GM23248 (cell line): ENCODE data around the gene SYCE3. TPM values are rescaled to one million over a fixed set of nuclear protein-coding genes. Genes with fewer than 3 reads are reported as not detected.

Experiments used
- DNase-seq: peaks from one replicate; pipeline ENCODE4 v3.0.0-alpha.2; 2015
- H2AFZ ChIP-seq: fragments of 200-600 bp; sonication (generic); 2 replicates; pipeline ENCODE4 v1.6.1; 2016; ENCODE audit warnings: antibody characterized with exemption
- H3F3A ChIP-seq: fragments of 200-600 bp; sonication (generic); 2 replicates; pipeline ENCODE4 v1.6.1; 2016; ENCODE audit warnings: mild to moderate bottlenecking, antibody characterized with exemption, mixed run types; ENCODE audit not compliant: insufficient read depth
- H3K27ac ChIP-seq: fragments of 200-600 bp; sonication (generic); 2 replicates; pipeline ENCODE4 v1.5.1; 2016; ENCODE audit warnings: mild to moderate bottlenecking
- H3K27me3 ChIP-seq: fragments of 200-600 bp; sonication (generic); replicated peaks from 2 replicates; pipeline ENCODE4 v1.6.1; 2016; ENCODE audit warnings: mild to moderate bottlenecking; ENCODE audit not compliant: insufficient read depth
- H3K36me3 ChIP-seq: fragments of 200-600 bp; sonication (generic); 2 replicates; pipeline ENCODE4 v1.6.1; 2016; ENCODE audit warnings: low read depth, mild to moderate bottlenecking
- H3K4me1 ChIP-seq: fragments of 200-600 bp; sonication (generic); 2 replicates; pipeline ENCODE4 v1.6.1; 2016; ENCODE audit warnings: mild to moderate bottlenecking; ENCODE audit not compliant: insufficient read depth
- H3K4me2 ChIP-seq: fragments of 200-600 bp; sonication (generic); one replicate; pipeline ENCODE4 v1.6.1; 2016; ENCODE audit warnings: mild to moderate bottlenecking; ENCODE audit not compliant: unreplicated experiment
- H3K4me3 ChIP-seq: fragments of 200-600 bp; sonication (generic); 2 replicates; pipeline ENCODE4 v1.5.1; 2016; ENCODE audit warnings: mild to moderate bottlenecking
- H3K79me2 ChIP-seq: fragments of 200-600 bp; sonication (generic); 2 replicates; pipeline ENCODE4 v1.6.1; 2016; ENCODE audit warnings: mild to moderate bottlenecking; ENCODE audit not compliant: insufficient read depth
- H3K9ac ChIP-seq: fragments of 200-600 bp; sonication (generic); 2 replicates; pipeline ENCODE4 v1.6.1; 2016; ENCODE audit warnings: mild to moderate bottlenecking
- H3K9me2 ChIP-seq: fragments of 200-600 bp; sonication (generic); 2 replicates; pipeline ENCODE4 v1.6.1; 2016; ENCODE audit warnings: mixed run types, mild to moderate bottlenecking, moderate library complexity; ENCODE audit not compliant: insufficient read depth
- H3K9me3 ChIP-seq: fragments of 200-600 bp; sonication (generic); one replicate; pipeline ENCODE4 v1.6.1; 2017; ENCODE audit warnings: low read depth
- H4K20me1 ChIP-seq: fragments of 200-600 bp; sonication (generic); 2 replicates; pipeline ENCODE4 v1.6.0; 2016; ENCODE audit not compliant: insufficient read depth
- EZH2 ChIP-seq: fragments of 200-600 bp; sonication (generic); IDR thresholded peaks from 2 replicates; pipeline ENCODE4 v1.6.1; 2018; ENCODE audit warnings: antibody characterized with exemption, mild to moderate bottlenecking; ENCODE audit not compliant: insufficient read depth, poor library complexity, severe bottlenecking
- EZH2phosphoT487 ChIP-seq: fragments of 200-600 bp; sonication (generic); IDR thresholded peaks from 2 replicates; pipeline ENCODE4 v1.6.1; 2018; ENCODE audit warnings: antibody characterized with exemption, moderate library complexity, mild to moderate bottlenecking, low read depth; ENCODE audit not compliant: insufficient read depth
- WGBS, 2 experiments: methylation state at CpG; one replicate each; pipeline ENCODE4 v1.1.6; 2015 to 2017; ENCODE audit warnings: low lambda C conversion rate in 2 of 2, low coverage in 1 of 2; ENCODE audit errors: missing lambda C conversion rate in 2 of 2; 5-methylcytosine and 5-hydroxymethylcytosine counted together
- in situ Hi-C: fragments of 300-500 bp; cut with MboI; formaldehyde crosslinking; loops from 2 replicates; pipeline ENCODE4 v1.15.0; 2020
- polyA plus RNA-seq: library from polyadenylated mRNA; unstranded; fragments of >200 nt; fragmentation: Nextera tagmentation; extraction: Ambion mirVana; gene quantifications from 2 replicates; pipeline ENCODE4 v1.2.1, GENCODE V29; 2016
- total RNA-seq: library from RNA; depleted of rRNA; stranded (reverse); fragments of >200 nt; shearing (Covaris generic); gene quantifications from 2 replicates; pipeline ENCODE4 v1.2.3, GENCODE V29; 2014

The SYCE3 gene
- total and polyA plus RNA-seq, 2 experiments from 2014 or later: 0.80 TPM; not detected in 1

DNA sequence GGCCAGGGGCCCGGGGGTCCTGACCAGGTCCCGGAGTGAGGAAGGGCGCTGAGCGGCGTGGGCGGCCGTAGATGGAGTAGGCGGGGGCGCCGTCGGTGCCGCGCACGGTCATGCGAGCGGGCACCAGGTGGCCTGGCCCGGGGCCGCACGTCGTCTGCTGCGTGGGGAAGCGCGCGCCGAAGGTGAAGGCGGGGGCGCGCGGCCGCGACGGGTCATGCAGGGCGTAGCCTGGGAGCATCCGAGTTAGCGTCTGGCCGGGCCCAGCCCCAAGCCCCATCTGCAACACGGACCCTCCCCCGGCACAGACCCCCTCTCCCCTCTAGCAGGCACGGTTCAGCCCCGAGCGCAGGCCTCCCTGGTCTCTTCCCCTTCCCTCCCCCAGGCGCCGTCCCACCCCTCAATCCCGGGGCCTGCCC is 31.2 kb downstream of the SYCE3 start:
- no peaks in the 10 kb centered on the region for H3K4me1 ChIP-seq
- in situ Hi-C loops: no loop called here
- no peaks in the 10 kb centered on the region for H3K9me2 ChIP-seq
- H3K4me2 ChIP-seq: peak overlapping the region; percentile 81
- peak overlapping the region; percentile 54 for H2AFZ ChIP-seq
- H3K9me3 ChIP-seq: no peaks in the 10 kb centered on the region
- H3K36me3 ChIP-seq: no peaks in the 10 kb centered on the region
- 2 to 5% methylated on average over 16 to 24 of the region's 44 CpGs for WGBS, 2 experiments
- H3K79me2 ChIP-seq: no peaks in the 10 kb centered on the region
- TF ChIP-seq EZH2 (no peak), EZH2phosphoT487 (no peak)
- peaks cover 21% of the 10 kb centered on the region for H3F3A ChIP-seq
- H3K27me3 ChIP-seq: no peaks in the 10 kb centered on the region
- H4K20me1 ChIP-seq: no peaks in the 10 kb centered on the region
- peak overlapping the region; percentile 55 for H3K27ac ChIP-seq
- peak overlapping the region; percentile 95 for H3K9ac ChIP-seq
- H3K4me3 ChIP-seq: peak overlapping the region; percentile 81
- DNase-seq: peak; percentile 71

DNA sequence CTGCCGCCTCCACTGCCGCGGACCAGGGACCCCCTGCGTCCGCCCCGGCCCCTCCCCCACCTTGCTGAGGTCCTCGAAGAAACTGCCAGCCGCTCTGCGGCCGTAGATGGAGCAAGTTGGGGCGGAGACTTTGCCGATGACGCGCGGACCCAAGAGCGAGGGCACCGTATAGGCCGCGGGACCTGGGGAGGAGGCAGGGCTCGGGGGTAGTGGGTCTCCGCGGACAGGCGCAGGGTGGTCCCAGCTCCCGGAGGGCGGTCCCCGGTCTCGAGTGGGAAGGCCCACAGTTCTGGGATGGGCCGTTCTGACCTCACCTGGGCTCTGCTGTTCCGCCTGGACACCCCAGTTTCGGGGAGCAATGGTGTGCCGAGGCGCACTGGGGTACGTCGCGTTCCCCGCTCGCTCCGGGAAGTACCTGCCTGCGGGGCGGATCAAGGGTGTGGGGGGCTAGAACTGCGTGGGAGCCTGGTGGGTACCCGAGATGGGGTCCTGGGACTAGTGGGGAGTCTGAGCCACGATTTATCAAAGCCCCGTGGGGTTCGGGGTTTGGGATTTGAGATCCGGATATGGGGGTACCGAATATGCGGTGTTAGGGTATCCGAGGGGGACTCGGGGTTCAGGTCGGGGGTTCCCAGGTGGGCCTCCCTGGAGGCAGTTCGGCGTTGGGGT is 31.7 kb downstream of the SYCE3 start:
- H3K9me3 ChIP-seq: no peaks in the 10 kb centered on the region
- H3K27me3 ChIP-seq: no peaks in the 10 kb centered on the region
- H3K9ac ChIP-seq: peak overlapping the region; percentile 95
- H3K4me1 ChIP-seq: no peaks in the 10 kb centered on the region
- H3K4me3 ChIP-seq: peak overlapping the region; percentile 81
- H3F3A ChIP-seq: peaks cover 21% of the 10 kb centered on the region
- peak; percentile 94 for DNase-seq
- H4K20me1 ChIP-seq: no peaks in the 10 kb centered on the region
- H2AFZ ChIP-seq: peak overlapping the region; percentile 54
- H3K4me2 ChIP-seq: peak overlapping the region; percentile 81
- peak overlapping the region; percentile 55 for H3K27ac ChIP-seq
- in situ Hi-C loops: no loop called here
- no peaks in the 10 kb centered on the region for H3K9me2 ChIP-seq
- no peaks in the 10 kb centered on the region for H3K79me2 ChIP-seq
- WGBS, 2 experiments: 8 to 10% methylated on average over 33 to 46 of the region's 53 CpGs
- TF ChIP-seq EZH2phosphoT487 (no peak), EZH2 (no peak)
- H3K36me3 ChIP-seq: no peaks in the 10 kb centered on the region

DNA sequence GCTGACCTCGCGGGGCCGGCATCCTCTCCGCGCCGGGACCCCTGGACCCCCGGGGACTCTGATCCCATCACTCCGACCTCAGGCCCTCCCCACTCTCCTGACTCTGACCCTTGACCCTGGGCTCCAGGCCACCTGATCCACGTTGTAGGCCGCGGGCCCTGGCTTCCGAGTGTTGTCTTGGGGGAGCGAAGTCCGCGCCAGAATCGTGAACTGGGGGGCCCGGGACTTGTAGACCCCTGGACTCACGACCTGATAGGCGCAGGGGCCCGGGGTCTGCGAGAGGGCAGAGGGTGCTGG is 32.2 kb downstream of the SYCE3 start:
- Histone ChIP-seq H3K27me3 (no peaks in the 10 kb centered on the region), H3K4me1 (no peaks in the 10 kb centered on the region), H3K79me2 (no peaks in the 10 kb centered on the region), H3K36me3 (no peaks in the 10 kb centered on the region), H2AFZ (peak overlapping the region; percentile 47; the same call in 1 of the 2 replicates), H3F3A (peaks cover 21% of the 10 kb centered on the region), H4K20me1 (no peaks in the 10 kb centered on the region), H3K4me2 (peak overlapping the region; percentile 81), H3K9me2 (no peaks in the 10 kb centered on the region), H3K27ac (peak overlapping the region; percentile 55), H3K9ac (peak overlapping the region; percentile 95), H3K9me3 (no peaks in the 10 kb centered on the region), H3K4me3 (peak overlapping the region; percentile 81)
- 1 to 4% methylated on average over 21 of the region's 21 CpGs for WGBS, 2 experiments
- in situ Hi-C loops: no loop called here
- TF ChIP-seq EZH2phosphoT487: no peak
- TF ChIP-seq EZH2: no peak
- DNase-seq: peak; percentile 48

DNA sequence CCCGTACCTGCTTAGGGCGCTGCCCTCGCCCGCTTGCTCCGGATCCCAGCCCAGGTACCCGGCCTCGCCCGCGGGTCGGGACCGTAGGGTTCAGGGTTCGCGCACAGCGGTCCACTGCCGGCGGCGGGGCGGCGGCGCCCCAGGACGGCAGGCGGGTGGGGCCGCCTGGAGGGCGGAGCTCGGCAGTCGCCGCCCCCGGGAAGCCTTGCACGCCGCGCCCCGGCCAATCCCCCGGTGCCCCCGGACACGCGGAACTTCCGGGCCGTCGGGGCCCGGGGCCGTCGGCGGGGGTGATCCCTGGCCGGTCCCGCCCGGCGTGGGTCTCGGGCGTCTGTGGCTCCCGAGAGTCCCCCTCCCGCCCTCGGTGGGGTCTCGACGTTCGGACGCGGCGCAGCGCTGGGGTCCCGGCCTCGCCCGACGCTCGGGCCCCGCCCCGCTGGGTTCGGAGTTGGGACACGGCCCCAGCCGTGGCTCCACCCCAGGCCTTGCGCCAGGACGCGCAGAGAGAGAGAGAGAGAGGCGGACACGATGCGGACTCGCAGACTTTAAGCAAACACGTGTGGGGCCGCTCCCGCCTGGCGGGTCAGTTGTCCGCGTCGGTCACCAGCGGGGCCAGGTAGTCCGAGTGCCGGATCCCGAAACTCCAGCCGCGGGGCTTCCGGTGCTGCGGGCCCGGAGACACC is 32.7 kb downstream of the SYCE3 start, which contains the start of gene TYMP:
Gene TYMP (minus strand): TSS at position 116 of the 683 bp plus-strand sequence. CDS start 303 bp downstream, outside the sequence.
- DNase-seq: peak; percentile 90
- no peaks in the 10 kb centered on the region for H3K79me2 ChIP-seq
- H3F3A ChIP-seq: peaks cover 21% of the 10 kb centered on the region
- peak within 1 kb of the TSS; percentile 81 for H3K4me2 ChIP-seq
- in situ Hi-C loops: no loop called here
- H3K9ac ChIP-seq: peak within 1 kb of the TSS; percentile 95
- TF ChIP-seq EZH2phosphoT487: no peak
- no peak for TF ChIP-seq EZH2
- no peaks in the 10 kb centered on the region for H3K9me2 ChIP-seq
- H3K9me3 ChIP-seq: no peaks in the 10 kb centered on the region
- no peaks in the 10 kb centered on the region for H4K20me1 ChIP-seq
- peak within 1 kb of the TSS; percentile 55 for H3K27ac ChIP-seq
- peak within 1 kb of the TSS; percentile 47 for H2AFZ ChIP-seq
- H3K36me3 ChIP-seq: no peaks in the 10 kb centered on the region
- H3K4me3 ChIP-seq: peak within 1 kb of the TSS; percentile 81
- H3K4me1 ChIP-seq: no peaks in the 10 kb centered on the region
- no peaks in the 10 kb centered on the region for H3K27me3 ChIP-seq
- WGBS, 2 experiments: 3 to 5% methylated on average over 28 to 73 of the region's 92 CpGs
